Activated T-cell treated with anti-CD3 and anti-CD28 coated beads, Interleukin-2, amount 50 U/mL, for 4 hours (primary cell): Measurements from ENCODE around the gene GRK1. TPM values are rescaled to one million over a fixed set of nuclear protein-coding genes. Genes with fewer than 3 reads are reported as not detected.

Experiments
- ATAC-seq, 2 donors: fragments of 200-7000 bp; cut with Tn5 transposase; one replicate each; pipeline ENCODE4 v1.10.0; 2021
- DNase-seq: peaks from one replicate; pipeline ENCODE4 v3.0.0-alpha.2; 2020
- H3K27me3 Mint-ChIP-seq: one replicate; pipeline ENCODE4 v1.8.0; 2021; ENCODE audit warnings: low read depth, mixed read lengths
- H3K36me3 Mint-ChIP-seq: one replicate; pipeline ENCODE4 v1.8.0; 2022; ENCODE audit warnings: mixed read lengths; ENCODE audit not compliant: insufficient read depth
- H3K4me1 Mint-ChIP-seq: one replicate; pipeline ENCODE4 v1.8.0; 2021; ENCODE audit warnings: low read depth, mixed read lengths
- H3K4me3 Mint-ChIP-seq: one replicate; pipeline ENCODE4 v1.8.0; 2021; ENCODE audit warnings: mild to moderate bottlenecking, moderate library complexity, mixed read lengths
- H3K9me3 Mint-ChIP-seq: one replicate; pipeline ENCODE4 v1.8.0; 2021; ENCODE audit warnings: mixed read lengths
- total RNA-seq, 3 donors: library from RNA; stranded (reverse); gene quantifications; one replicate each; pipeline ENCODE4 v1.2.1, GENCODE V29; 2021

The GRK1 gene
- total RNA-seq, 3 donors from 2014 or later = 0.05 TPM; not detected in 2

GRCh38 chr13:113651511-113652403 lies 15.3 kb upstream of the GRK1 start:
- H3K27me3 Mint-ChIP-seq = no peaks in the 10 kb centered on the region
- no peaks in the 10 kb centered on the region for H3K36me3 Mint-ChIP-seq
- no peak overlapping the region for H3K4me3 Mint-ChIP-seq
- DNase-seq = no peak
- H3K4me1 Mint-ChIP-seq = peaks cover 16% of the 10 kb centered on the region
- ATAC-seq = no peak
- H3K9me3 Mint-ChIP-seq = no peaks in the 10 kb centered on the region

DNA sequence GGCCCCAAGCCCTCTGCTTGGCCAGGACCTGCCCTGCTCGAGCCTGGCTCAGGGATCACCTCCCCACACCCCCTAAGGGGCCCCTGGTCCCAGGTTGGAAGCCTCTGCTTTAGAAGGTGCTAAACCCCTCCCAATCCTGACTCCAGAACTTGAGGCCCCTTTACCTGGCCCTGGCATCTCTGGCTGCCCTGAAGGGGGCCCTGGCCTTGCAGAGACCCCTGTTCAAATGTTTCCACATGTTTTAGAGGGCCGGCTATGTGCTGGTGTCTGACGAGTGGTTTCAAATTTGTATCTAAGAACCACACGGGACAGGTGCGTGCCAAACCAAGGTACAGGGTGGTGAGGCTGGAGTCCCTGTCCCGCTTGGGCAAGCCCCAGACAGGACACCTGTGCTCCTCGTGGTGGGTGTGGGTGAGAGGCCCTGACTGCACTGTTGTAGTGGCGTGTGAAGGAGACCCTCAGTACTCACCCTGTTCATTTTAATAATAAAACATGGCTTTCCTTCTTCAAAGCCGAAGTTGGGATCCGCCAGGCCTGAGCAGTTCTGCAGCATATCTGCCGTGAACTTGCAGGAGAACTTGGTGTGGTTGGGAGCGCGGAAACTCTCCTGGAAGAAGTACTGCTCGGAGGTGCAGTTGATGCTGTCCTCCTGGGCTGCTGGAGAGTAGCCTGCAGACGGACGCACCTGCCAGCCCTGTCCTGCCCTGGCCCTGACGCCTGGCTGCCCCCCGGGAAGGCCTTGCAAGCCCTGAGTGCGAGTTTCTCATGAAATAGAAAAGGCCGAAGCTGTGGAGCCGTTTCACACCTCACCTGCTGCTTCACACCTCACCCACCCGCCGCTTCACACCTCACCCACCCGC lies 14.4 kb upstream of the GRK1 start:
- H3K4me1 Mint-ChIP-seq = peaks cover 11% of the 10 kb centered on the region
- DNase-seq (no peak), ATAC-seq (no peak)
- no peak overlapping the region for H3K4me3 Mint-ChIP-seq
- H3K27me3 Mint-ChIP-seq = no peaks in the 10 kb centered on the region
- no peaks in the 10 kb centered on the region for H3K36me3 Mint-ChIP-seq
- no peaks in the 10 kb centered on the region for H3K9me3 Mint-ChIP-seq

GRCh38 chr13:113653264-113654174 lies 13.5 kb upstream of the GRK1 start:
- H3K4me3 Mint-ChIP-seq = no peak overlapping the region
- H3K36me3 Mint-ChIP-seq = no peaks in the 10 kb centered on the region
- peak in 1 of 2 donors; percentile 47 for ATAC-seq
- no peaks in the 10 kb centered on the region for H3K9me3 Mint-ChIP-seq
- peaks cover 7% of the 10 kb centered on the region for H3K4me1 Mint-ChIP-seq
- H3K27me3 Mint-ChIP-seq = no peaks in the 10 kb centered on the region
- DNase-seq = no peak

- H3K36me3 Mint-ChIP-seq = no peaks in the 10 kb centered on the region
- H3K4me1 Mint-ChIP-seq = peaks cover 7% of the 10 kb centered on the region
- ATAC-seq (no peak), DNase-seq (no peak)
- no peak overlapping the region for H3K4me3 Mint-ChIP-seq
- no peaks in the 10 kb centered on the region for H3K9me3 Mint-ChIP-seq
- no peaks in the 10 kb centered on the region for H3K27me3 Mint-ChIP-seq
Measured at GRCh38 chr13:113654175-113654560, 12.9 kb upstream of the GRK1 start.

DNA sequence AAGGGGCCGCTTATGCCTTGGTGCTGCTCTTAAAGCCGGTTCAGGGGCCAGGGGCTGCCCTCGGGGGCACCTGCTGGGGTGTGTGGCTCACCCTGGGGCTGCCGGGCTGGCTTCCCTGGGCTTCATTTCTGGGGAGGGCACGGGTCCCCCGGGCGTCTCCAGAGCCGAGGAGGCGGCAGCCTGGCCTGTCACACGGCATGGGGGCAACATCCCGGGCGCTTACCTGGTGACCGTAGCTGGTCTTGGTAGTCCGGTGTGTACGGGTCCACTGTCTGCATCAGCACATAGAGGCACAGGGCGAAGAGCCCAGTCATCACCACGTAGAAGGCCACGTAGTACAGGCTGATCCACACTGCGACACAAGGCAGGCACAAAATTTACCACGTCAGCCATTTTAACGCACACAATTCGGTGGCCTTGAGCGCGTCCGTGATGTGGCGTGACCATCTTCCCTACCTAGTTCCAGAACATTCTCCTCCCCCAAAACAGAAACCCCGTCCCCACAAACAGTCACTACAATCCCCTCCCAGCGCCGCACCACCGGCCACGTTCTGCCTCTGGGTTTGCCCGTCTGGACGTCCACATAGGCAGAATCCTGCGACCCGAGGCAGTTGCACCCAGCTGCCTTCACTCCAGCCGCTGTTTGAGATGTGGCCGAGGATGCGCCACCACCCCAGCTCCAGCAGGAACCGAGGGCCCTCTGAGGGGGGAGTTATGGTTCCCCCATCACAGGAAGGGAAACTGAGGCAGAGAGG lies 12.3 kb upstream of the GRK1 start:
- no peak overlapping the region for H3K4me3 Mint-ChIP-seq
- peaks cover 7% of the 10 kb centered on the region for H3K4me1 Mint-ChIP-seq
- DNase-seq (no peak), ATAC-seq (no peak)
- no peaks in the 10 kb centered on the region for H3K27me3 Mint-ChIP-seq
- H3K36me3 Mint-ChIP-seq = no peaks in the 10 kb centered on the region
- H3K9me3 Mint-ChIP-seq = no peaks in the 10 kb centered on the region

DNA sequence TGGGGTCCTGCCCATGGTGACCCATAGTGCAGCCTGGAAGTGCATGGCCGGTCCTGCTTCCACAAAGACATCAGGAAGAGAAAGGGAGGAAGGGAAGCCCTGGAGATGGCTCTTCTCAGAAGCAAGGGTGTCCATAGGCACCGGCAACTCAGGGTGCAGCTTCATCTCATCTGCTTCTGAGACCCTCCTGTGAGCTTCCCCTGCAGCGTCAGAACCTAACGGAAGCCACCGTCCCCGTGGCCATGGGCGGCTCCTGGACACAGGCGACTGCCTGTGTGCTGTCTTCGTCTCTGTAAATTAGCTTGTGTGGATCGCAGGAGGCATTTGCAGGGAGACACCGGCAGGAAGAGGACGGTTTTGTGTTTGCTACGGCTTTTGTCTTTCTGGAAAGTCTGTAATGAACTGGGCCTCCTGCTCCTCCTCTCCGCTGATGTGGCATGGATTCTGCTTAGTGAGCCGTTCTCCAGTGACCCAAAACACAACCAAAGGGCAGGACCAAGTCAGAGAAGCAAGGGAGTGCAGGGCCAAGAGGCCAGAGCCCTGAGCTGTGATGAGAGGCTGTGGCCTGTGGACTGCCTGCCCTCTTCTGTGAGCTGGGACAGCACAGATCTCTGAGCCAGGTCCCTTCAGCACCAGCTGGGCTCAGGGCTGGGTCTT lies 11.5 kb upstream of the GRK1 start:
- Mint-ChIP-seq H3K4me1 (peaks cover 7% of the 10 kb centered on the region), H3K4me3 (no peak overlapping the region), H3K27me3 (no peaks in the 10 kb centered on the region), H3K36me3 (no peaks in the 10 kb centered on the region), H3K9me3 (no peaks in the 10 kb centered on the region)
- no peak for ATAC-seq
- no peak for DNase-seq

- ATAC-seq = no peak
- no peaks in the 10 kb centered on the region for H3K36me3 Mint-ChIP-seq
- no peaks in the 10 kb centered on the region for H3K27me3 Mint-ChIP-seq
- H3K9me3 Mint-ChIP-seq = peaks cover 6% of the 10 kb centered on the region
- H3K4me1 Mint-ChIP-seq = peaks cover 7% of the 10 kb centered on the region
- DNase-seq = no peak
- H3K4me3 Mint-ChIP-seq = no peak overlapping the region
Measured at GRCh38 chr13:113656003-113656588, 10.9 kb upstream of the GRK1 start.

- no peaks in the 10 kb centered on the region for H3K27me3 Mint-ChIP-seq
- no peaks in the 10 kb centered on the region for H3K36me3 Mint-ChIP-seq
- DNase-seq (no peak), ATAC-seq (no peak)
- peaks cover 7% of the 10 kb centered on the region for H3K4me1 Mint-ChIP-seq
- H3K4me3 Mint-ChIP-seq = no peak overlapping the region
- H3K9me3 Mint-ChIP-seq = peaks cover 15% of the 10 kb centered on the region
Measured at GRCh38 chr13:113656831-113657671, 10.0 kb upstream of the GRK1 start.

GRCh38 chr13:113657851-113658741 lies 8.9 kb upstream of the GRK1 start, which contains the start of gene ATP4B:
Gene ATP4B (minus strand): TSS chr13:113658198. CDS start chr13:113658144, 54 bp downstream.
- no peak within 1 kb of the TSS for H3K4me3 Mint-ChIP-seq
- H3K36me3 Mint-ChIP-seq = no peaks in the 10 kb centered on the region
- peaks cover 18% of the 10 kb centered on the region for H3K9me3 Mint-ChIP-seq
- ATAC-seq (no peak), DNase-seq (no peak)
- no peaks in the 10 kb centered on the region for H3K27me3 Mint-ChIP-seq
- H3K4me1 Mint-ChIP-seq = peaks cover 7% of the 10 kb centered on the region

DNA sequence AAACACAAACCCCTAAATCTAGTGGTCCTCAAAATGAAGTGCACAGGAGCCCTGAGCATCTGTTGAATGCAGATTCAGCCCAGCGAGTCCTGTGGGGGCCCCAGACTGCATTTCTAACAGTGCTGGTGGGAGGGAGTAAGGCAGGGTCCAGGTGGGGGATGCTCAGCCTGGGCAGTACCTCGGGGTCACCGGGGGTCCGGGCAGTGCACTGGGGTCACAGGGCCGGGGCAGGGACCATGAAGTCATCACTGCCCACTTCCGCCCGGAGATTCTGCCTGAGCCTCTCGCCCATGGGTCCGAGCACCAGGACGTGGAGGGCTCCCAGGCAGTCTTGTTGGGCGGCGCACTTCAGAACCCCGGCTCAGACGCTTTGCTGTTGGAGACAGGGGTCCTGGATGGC lies 8.2 kb upstream of the GRK1 start:
- peaks cover 2% of the 10 kb centered on the region for H3K4me1 Mint-ChIP-seq
- peaks cover 18% of the 10 kb centered on the region for H3K9me3 Mint-ChIP-seq
- ATAC-seq (no peak), DNase-seq (no peak)
- no peaks in the 10 kb centered on the region for H3K36me3 Mint-ChIP-seq
- no peaks in the 10 kb centered on the region for H3K27me3 Mint-ChIP-seq
- H3K4me3 Mint-ChIP-seq = no peak overlapping the region

DNA sequence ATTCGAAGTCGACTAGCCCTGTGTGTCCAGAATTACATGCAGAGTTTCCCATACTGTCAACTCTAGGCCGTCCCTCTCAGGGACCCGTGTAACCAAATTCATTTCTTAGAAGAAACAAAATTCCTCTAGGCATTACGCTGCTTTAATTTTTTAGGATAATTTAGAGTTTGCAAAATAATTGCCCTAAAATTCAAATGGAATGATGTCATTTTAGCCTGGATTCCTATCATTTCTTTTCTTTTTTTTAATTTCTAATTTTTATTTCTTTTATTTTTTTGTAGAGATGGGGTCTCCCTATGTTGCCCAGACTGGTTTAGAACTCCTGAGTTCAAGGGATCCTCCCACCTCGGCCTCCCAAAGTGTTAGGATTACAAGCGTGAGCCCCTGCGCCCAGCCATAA lies 7.7 kb upstream of the GRK1 start:
- H3K36me3 Mint-ChIP-seq = no peaks in the 10 kb centered on the region
- no peaks in the 10 kb centered on the region for H3K27me3 Mint-ChIP-seq
- no peaks in the 10 kb centered on the region for H3K4me1 Mint-ChIP-seq
- peaks cover 18% of the 10 kb centered on the region for H3K9me3 Mint-ChIP-seq
- no peak overlapping the region for H3K4me3 Mint-ChIP-seq
- DNase-seq (no peak), ATAC-seq (no peak)
